HCT116 (cell line): ENCODE measurements around the gene SPIRE2. TPM values are rescaled to one million over a fixed set of nuclear protein-coding genes. Genes with fewer than 3 reads are reported as not detected.

Source experiments
- ATAC-seq: fragments of 200-7000 bp; cut with Tn5 transposase; 2 replicates; pipeline ENCODE4 v1.9.1; 2020; ENCODE audit warnings: mild to moderate bottlenecking, moderate library complexity
- BruUV-seq: library from RNA; stranded (reverse); fragments of 400-500 nt; replicated peaks from 2 replicates; lab custom pipeline; 2021; lab: Mats Ljungman, UMichigan
- CTCF ChIA-PET: fragments of 300-600 bp; sonication (Branson Sonifier 250); formaldehyde crosslinking; loops from one replicate; lab custom pipeline; 2021; ENCODE audit warnings: antibody characterized with exemption; lab: Charles Lee
- POLR2A ChIA-PET: fragments of 300-600, 350-600 bp; sonication (Branson Sonifier 250); formaldehyde crosslinking; loops from one replicate; lab custom pipeline; 2021; ENCODE audit warnings: antibody characterized with exemption; lab: Charles Lee
- RAD21 ChIA-PET, 2 experiments: fragments of 300-600 bp; sonication (Branson Sonifier 250); formaldehyde crosslinking; loops; one replicate each; lab custom pipeline; 2023; ENCODE audit warnings: low total read pairs in 2 of 2; ENCODE audit not compliant: uncharacterized antibody in 2 of 2, unreplicated experiment in 2 of 2, low non-redundant PET in 1 of 2; lab: Charles Lee
- DNase-seq: peaks from one replicate; pipeline ENCODE4 v3.0.0-alpha.2; 2010; ENCODE audit warnings: low read depth, low spot score
- H2AFZ ChIP-seq: fragments of 200-600 bp; shearing (Covaris generic), sonication (generic); 2 replicates; pipeline ENCODE4 v1.6.1; 2017; ENCODE audit warnings: low read depth, mixed run types, mixed read lengths, antibody characterized with exemption, low read length; ENCODE audit not compliant: poor library complexity, severe bottlenecking
- H3K27ac ChIP-seq: 2 replicates; pipeline ENCODE4 v1.5.1; 2012; ENCODE audit warnings: low read depth, low read length
- H3K27me3 ChIP-seq: fragments of 200-600 bp; sonication (generic); 2 replicates; pipeline ENCODE4 v1.6.1; 2016; ENCODE audit warnings: mixed run types, low read length, mixed read lengths; ENCODE audit not compliant: insufficient read depth
- H3K36me3 ChIP-seq, 2 experiments: fragments of 200-500 bp in 1 of 2; fragments of 200-600 bp in 1 of 2; sonication (Bioruptor generic) in 1 of 2; sonication (generic) in 1 of 2; 2 replicates each; pipeline versions ENCODE4 v1.5.1 to v1.6.1; 2014 to 2016; ENCODE audit warnings: low read length in 2 of 2, inconsistent platforms in 1 of 2, mixed read lengths in 1 of 2, mixed run types in 1 of 2; ENCODE audit not compliant: insufficient read depth in 2 of 2, control insufficient read depth in 1 of 2
- H3K4me1 ChIP-seq, 2 experiments: fragments of 200-600 bp in 1 of 2; sonication (generic) in 1 of 2; 2 replicates each; pipeline versions ENCODE4 v1.5.1 to v1.6.1; 2012 to 2017; ENCODE audit warnings: low read length in 2 of 2, inconsistent platforms in 1 of 2, mild to moderate bottlenecking in 1 of 2, mixed read lengths in 1 of 2, mixed run types in 1 of 2, moderate library complexity in 1 of 2; ENCODE audit not compliant: insufficient read depth in 2 of 2, control insufficient read depth in 1 of 2
- H3K4me2 ChIP-seq: fragments of 200-600 bp; sonication (generic); 2 replicates; pipeline ENCODE4 v1.6.1; 2017; ENCODE audit warnings: mixed run types, low read length, mixed read lengths
- H3K4me3 ChIP-seq, 2 experiments: fragments of 200-600 bp in 1 of 2; sonication (generic) in 1 of 2; replicated peaks in 1 of 2; 2 replicates each; pipeline ENCODE4 v1.5.1; 2011 to 2016; ENCODE audit warnings: low read length in 2 of 2, control low read depth in 1 of 2, low read depth in 1 of 2, mild to moderate bottlenecking in 1 of 2, mixed read lengths in 1 of 2, mixed run types in 1 of 2
- H3K79me2 ChIP-seq: fragments of 200-600 bp; sonication (generic); 2 replicates; pipeline ENCODE4 v1.6.1; 2017; ENCODE audit warnings: mild to moderate bottlenecking, mixed run types, low read length, moderate library complexity, mixed read lengths; ENCODE audit not compliant: insufficient read depth
- H3K9ac ChIP-seq: fragments of 200-600 bp; sonication (generic); 2 replicates; pipeline ENCODE4 v1.6.1; 2016; ENCODE audit warnings: low read length, mixed read lengths
- H3K9me2 ChIP-seq: fragments of 200-600 bp; sonication (generic), shearing (Covaris generic); 2 replicates; pipeline ENCODE4 v1.6.1; 2017; ENCODE audit warnings: mixed run types, mild to moderate bottlenecking, moderate library complexity; ENCODE audit not compliant: insufficient read depth
- H3K9me3 ChIP-seq, 2 experiments: fragments of 200-500 bp in 1 of 2; fragments of 200-600 bp in 1 of 2; sonication (Bioruptor generic) in 1 of 2; sonication (generic) in 1 of 2; 2 replicates each; pipeline ENCODE4 v1.6.1; 2014 to 2017; ENCODE audit warnings: low read length in 2 of 2, mixed read lengths in 2 of 2, inconsistent platforms in 1 of 2, low read depth in 1 of 2, mild to moderate bottlenecking in 1 of 2, mixed run types in 1 of 2, moderate library complexity in 1 of 2; ENCODE audit not compliant: control insufficient read depth in 1 of 2, insufficient read depth in 1 of 2
- H4K20me1 ChIP-seq: fragments of 200-600 bp; sonication (generic), shearing (Covaris generic); 2 replicates; pipeline ENCODE4 v1.6.1; 2017; ENCODE audit warnings: mixed run types, mild to moderate bottlenecking, moderate library complexity; ENCODE audit not compliant: insufficient read depth
- CBX3 ChIP-seq: IDR thresholded peaks from 2 replicates; pipeline ENCODE4 v1.6.1; 2012; ENCODE audit warnings: low read depth
- CEBPB ChIP-seq: IDR thresholded peaks from 2 replicates; pipeline ENCODE4 v1.6.1; 2012; ENCODE audit warnings: low read depth
- EZH2phosphoT487 ChIP-seq: fragments of 200-600 bp; IDR thresholded peaks from 2 replicates; pipeline ENCODE4 v1.6.1; 2018; ENCODE audit warnings: antibody characterized with exemption, borderline replicate concordance
- FOSL1 ChIP-seq: IDR thresholded peaks from 2 replicates; pipeline ENCODE4 v1.6.1; 2012; ENCODE audit warnings: low read depth
- POLR2AphosphoS5 ChIP-seq: IDR thresholded peaks from 2 replicates; pipeline ENCODE4 v1.6.1; 2011; ENCODE audit warnings: mild to moderate bottlenecking, low read depth, low read length, moderate library complexity
- SIN3A ChIP-seq: IDR thresholded peaks from 2 replicates; pipeline ENCODE4 v1.6.1; 2012; ENCODE audit warnings: low read depth
- TCF7L2 ChIP-seq: IDR thresholded peaks from 2 replicates; pipeline ENCODE4 v1.7.0; 2011; ENCODE audit warnings: borderline replicate concordance, inconsistent platforms; ENCODE audit not compliant: insufficient read depth, insufficient read length; ENCODE audit errors: extremely low read depth
- ZFX ChIP-seq: fragments of 450-650 bp; IDR thresholded peaks from 2 replicates; pipeline ENCODE4 v1.6.1; 2017
- ZNF274 ChIP-seq: fragments of 200-500 bp; sonication (Bioruptor generic); IDR thresholded peaks from 2 replicates; pipeline ENCODE4 v1.6.1; 2014; ENCODE audit warnings: mild to moderate bottlenecking, low read depth, low read length, inconsistent platforms
- intact Hi-C: fragments of 100-400 bp; cut with micrococcal nuclease; formaldehyde crosslinking; loops from 2 replicates; pipeline ENCODE4 v1.10.0; 2022
- total RNA-seq: library from RNA; stranded (reverse); gene quantifications from one replicate; pipeline ENCODE4 v1.2.1, GENCODE V29; 2021; ENCODE audit not compliant: unreplicated experiment
- TF ChIP-seq, protein P1 (sequence below): IDR thresholded peaks from 2 replicates; pipeline ENCODE4 v1.6.1; 2012
- TF ChIP-seq, protein P2 (sequence below): IDR thresholded peaks from 2 replicates; pipeline ENCODE4 v1.6.1; 2012
- TF ChIP-seq, protein P3 (sequence below): IDR thresholded peaks from 2 replicates; pipeline ENCODE4 v1.6.1; 2012; ENCODE audit warnings: low read depth

SPIRE2 gene
- total RNA-seq, 1 experiment from 2014 or later = 21.2 TPM

DNA sequence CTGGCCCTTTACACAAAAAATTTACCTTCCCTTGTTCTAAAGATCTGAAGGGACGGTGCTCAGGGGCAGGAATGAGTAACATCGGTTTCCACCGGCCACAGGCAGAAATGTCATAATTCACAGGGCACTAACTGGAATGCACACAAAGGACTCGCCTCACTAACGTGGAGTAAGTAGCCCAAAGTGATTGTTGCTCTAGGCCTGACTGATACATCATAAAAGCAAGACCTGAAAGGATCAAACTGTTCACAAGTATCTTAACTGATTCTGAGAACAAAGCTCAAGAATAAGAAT, 36.2 kb downstream of the SPIRE2 start:
- DNase-seq (peak; percentile 21), ATAC-seq (no peak)
- BruUV-seq = no TSS peak
- Histone ChIP-seq H3K4me3 (no peak overlapping the region), H3K9ac (no peak overlapping the region), H3K4me2 (peak overlapping the region; percentile 41), H2AFZ (no peak overlapping the region), H3K9me2 (no peaks in the 10 kb centered on the region), H3K79me2 (no peaks in the 10 kb centered on the region), H3K36me3 (peaks cover 0 to 8% of the 10 kb centered on the region in 2 experiments; a peak in 1 of 4 replicates), H3K9me3 (peaks cover 9 to 16% of the 10 kb centered on the region in 2 experiments; a peak in 2 of 4 replicates), H3K4me1 (peaks cover 8 to 9% of the 10 kb centered on the region in 2 experiments), H3K27ac (no peak overlapping the region), H3K27me3 (no peaks in the 10 kb centered on the region), H4K20me1 (no peaks in the 10 kb centered on the region)
- ChIA-PET CTCF (interaction anchor here (0.8 to 1.3 kb wide), 2 partner anchors 9 to 10 kb away, joined by 3 read pairs; partner anchors contain the start of gene TCF25), RAD21 (no interaction called here), POLR2A (no interaction called here)
- intact Hi-C loops = no loop called here
- no peak for TF ChIP-seq FOSL1
- TF ChIP-seq TCF7L2 = no peak
- TF ChIP-seq ZFX = no peak
- no peak for TF ChIP-seq ZNF274
- TF ChIP-seq POLR2AphosphoS5 = no peak
- TF ChIP-seq, protein P1, sequence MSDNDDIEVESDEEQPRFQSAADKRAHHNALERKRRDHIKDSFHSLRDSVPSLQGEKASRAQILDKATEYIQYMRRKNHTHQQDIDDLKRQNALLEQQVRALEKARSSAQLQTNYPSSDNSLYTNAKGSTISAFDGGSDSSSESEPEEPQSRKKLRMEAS = no peak
- TF ChIP-seq EZH2phosphoT487 = no peak
- TF ChIP-seq, protein P2, sequence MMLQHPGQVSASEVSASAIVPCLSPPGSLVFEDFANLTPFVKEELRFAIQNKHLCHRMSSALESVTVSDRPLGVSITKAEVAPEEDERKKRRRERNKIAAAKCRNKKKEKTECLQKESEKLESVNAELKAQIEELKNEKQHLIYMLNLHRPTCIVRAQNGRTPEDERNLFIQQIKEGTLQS = no peak
- no peak for TF ChIP-seq SIN3A
- TF ChIP-seq CBX3 = no peak
- TF ChIP-seq CEBPB = no peak
- TF ChIP-seq, protein P3, sequence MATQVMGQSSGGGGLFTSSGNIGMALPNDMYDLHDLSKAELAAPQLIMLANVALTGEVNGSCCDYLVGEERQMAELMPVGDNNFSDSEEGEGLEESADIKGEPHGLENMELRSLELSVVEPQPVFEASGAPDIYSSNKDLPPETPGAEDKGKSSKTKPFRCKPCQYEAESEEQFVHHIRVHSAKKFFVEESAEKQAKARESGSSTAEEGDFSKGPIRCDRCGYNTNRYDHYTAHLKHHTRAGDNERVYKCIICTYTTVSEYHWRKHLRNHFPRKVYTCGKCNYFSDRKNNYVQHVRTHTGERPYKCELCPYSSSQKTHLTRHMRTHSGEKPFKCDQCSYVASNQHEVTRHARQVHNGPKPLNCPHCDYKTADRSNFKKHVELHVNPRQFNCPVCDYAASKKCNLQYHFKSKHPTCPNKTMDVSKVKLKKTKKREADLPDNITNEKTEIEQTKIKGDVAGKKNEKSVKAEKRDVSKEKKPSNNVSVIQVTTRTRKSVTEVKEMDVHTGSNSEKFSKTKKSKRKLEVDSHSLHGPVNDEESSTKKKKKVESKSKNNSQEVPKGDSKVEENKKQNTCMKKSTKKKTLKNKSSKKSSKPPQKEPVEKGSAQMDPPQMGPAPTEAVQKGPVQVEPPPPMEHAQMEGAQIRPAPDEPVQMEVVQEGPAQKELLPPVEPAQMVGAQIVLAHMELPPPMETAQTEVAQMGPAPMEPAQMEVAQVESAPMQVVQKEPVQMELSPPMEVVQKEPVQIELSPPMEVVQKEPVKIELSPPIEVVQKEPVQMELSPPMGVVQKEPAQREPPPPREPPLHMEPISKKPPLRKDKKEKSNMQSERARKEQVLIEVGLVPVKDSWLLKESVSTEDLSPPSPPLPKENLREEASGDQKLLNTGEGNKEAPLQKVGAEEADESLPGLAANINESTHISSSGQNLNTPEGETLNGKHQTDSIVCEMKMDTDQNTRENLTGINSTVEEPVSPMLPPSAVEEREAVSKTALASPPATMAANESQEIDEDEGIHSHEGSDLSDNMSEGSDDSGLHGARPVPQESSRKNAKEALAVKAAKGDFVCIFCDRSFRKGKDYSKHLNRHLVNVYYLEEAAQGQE = no peak
